GM18861 (cell line): Measurements from ENCODE around the gene MAGI2.

Source experiments
- ATAC-seq: cut with Tn5 transposase; IDR thresholded peaks from one replicate; pipeline ENCODE4 v1.9.1; 2021; ENCODE audit not compliant: unreplicated experiment

MAGI2 gene

GRCh38 chr7:78389022-78389421 is 1064.4 kb downstream of the MAGI2 start:
- no peak for ATAC-seq

GRCh38 chr7:78386520-78386919 is 1066.9 kb downstream of the MAGI2 start:
- no peak for ATAC-seq

- no peak for ATAC-seq
Measured at GRCh38 chr7:78383096-78383880, 1070.2 kb downstream of the MAGI2 start.

- ATAC-seq = no peak
Measured at GRCh38 chr7:78379148-78379547, 1074.3 kb downstream of the MAGI2 start.

GRCh38 chr7:78377532-78377931 is 1075.9 kb downstream of the MAGI2 start:
- ATAC-seq = no peak

GRCh38 chr7:78370936-78371335 is 1082.5 kb downstream of the MAGI2 start:
- no peak for ATAC-seq

GRCh38 chr7:78368771-78369170 is 1084.7 kb downstream of the MAGI2 start:
- ATAC-seq = no peak

- ATAC-seq = no peak
Measured at GRCh38 chr7:78367280-78367773, 1086.1 kb downstream of the MAGI2 start.

GRCh38 chr7:78363866-78364265 is 1089.6 kb downstream of the MAGI2 start:
- no peak for ATAC-seq

- ATAC-seq = no peak
Measured at GRCh38 chr7:78359836-78360235, 1093.6 kb downstream of the MAGI2 start.

GRCh38 chr7:78357709-78358108 is 1095.8 kb downstream of the MAGI2 start:
- ATAC-seq = no peak

- no peak for ATAC-seq
Measured at GRCh38 chr7:78355834-78356233, 1097.6 kb downstream of the MAGI2 start.

GRCh38 chr7:78350926-78351325 is 1102.5 kb downstream of the MAGI2 start:
- ATAC-seq = no peak

- ATAC-seq = no peak
Measured at GRCh38 chr7:78350391-78350790, 1103.1 kb downstream of the MAGI2 start.

GRCh38 chr7:78346827-78347226 is 1106.6 kb downstream of the MAGI2 start:
- ATAC-seq = no peak

- no peak for ATAC-seq
Measured at GRCh38 chr7:78345979-78346378, 1107.5 kb downstream of the MAGI2 start.

GRCh38 chr7:78345293-78345911 is 1108.1 kb downstream of the MAGI2 start:
- no peak for ATAC-seq

- ATAC-seq = no peak
Measured at GRCh38 chr7:78334426-78334825, 1119.0 kb downstream of the MAGI2 start.

- ATAC-seq = no peak
Measured at GRCh38 chr7:78333530-78334425, 1119.7 kb downstream of the MAGI2 start.

- no peak for ATAC-seq
Measured at GRCh38 chr7:78329001-78329655, 1124.3 kb downstream of the MAGI2 start.

- ATAC-seq = no peak
Measured at GRCh38 chr7:78327718-78328117, 1125.7 kb downstream of the MAGI2 start.
